AG10803 (cell line): ENCODE data around the gene RGS7.
"Not testable (repeated sequence)": the region's sequence is repeated elsewhere in the genome, so short reads cannot be mapped to it uniquely, and the experiment has no call there.

Experiments used
- DNase-seq: peaks from one replicate; pipeline ENCODE4 v3.0.0; 2010; ENCODE audit warnings: low read depth
- H3K4me3 ChIP-seq: 2 replicates; pipeline ENCODE4 v1.5.1; 2011; ENCODE audit warnings: mild to moderate bottlenecking, low read length, control low read depth
- TF ChIP-seq, protein P1 (sequence below): conservative IDR thresholded peaks from 2 replicates; pipeline ENCODE4 v1.5.1; 2011; ENCODE audit warnings: mild to moderate bottlenecking, low read length, control low read depth, inconsistent platforms

The RGS7 gene

DNA sequence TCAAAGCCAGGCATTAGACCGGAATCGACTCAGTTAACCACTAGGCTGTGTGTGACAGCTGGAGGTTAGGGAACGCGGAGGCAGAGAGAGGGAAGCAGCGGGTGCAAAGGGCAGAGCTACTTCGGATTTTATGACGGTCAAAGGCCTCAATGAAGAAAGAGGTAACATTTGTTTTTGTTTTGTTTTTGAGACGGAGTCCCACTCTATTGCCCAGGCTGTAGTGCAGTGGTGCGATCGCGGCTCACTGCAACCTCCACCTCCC lies 468.3 kb downstream of the RGS7 start:
- no peak overlapping the region for H3K4me3 ChIP-seq
- no peak for DNase-seq
- TF ChIP-seq, protein P1, sequence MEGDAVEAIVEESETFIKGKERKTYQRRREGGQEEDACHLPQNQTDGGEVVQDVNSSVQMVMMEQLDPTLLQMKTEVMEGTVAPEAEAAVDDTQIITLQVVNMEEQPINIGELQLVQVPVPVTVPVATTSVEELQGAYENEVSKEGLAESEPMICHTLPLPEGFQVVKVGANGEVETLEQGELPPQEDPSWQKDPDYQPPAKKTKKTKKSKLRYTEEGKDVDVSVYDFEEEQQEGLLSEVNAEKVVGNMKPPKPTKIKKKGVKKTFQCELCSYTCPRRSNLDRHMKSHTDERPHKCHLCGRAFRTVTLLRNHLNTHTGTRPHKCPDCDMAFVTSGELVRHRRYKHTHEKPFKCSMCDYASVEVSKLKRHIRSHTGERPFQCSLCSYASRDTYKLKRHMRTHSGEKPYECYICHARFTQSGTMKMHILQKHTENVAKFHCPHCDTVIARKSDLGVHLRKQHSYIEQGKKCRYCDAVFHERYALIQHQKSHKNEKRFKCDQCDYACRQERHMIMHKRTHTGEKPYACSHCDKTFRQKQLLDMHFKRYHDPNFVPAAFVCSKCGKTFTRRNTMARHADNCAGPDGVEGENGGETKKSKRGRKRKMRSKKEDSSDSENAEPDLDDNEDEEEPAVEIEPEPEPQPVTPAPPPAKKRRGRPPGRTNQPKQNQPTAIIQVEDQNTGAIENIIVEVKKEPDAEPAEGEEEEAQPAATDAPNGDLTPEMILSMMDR, result no peak

DNA sequence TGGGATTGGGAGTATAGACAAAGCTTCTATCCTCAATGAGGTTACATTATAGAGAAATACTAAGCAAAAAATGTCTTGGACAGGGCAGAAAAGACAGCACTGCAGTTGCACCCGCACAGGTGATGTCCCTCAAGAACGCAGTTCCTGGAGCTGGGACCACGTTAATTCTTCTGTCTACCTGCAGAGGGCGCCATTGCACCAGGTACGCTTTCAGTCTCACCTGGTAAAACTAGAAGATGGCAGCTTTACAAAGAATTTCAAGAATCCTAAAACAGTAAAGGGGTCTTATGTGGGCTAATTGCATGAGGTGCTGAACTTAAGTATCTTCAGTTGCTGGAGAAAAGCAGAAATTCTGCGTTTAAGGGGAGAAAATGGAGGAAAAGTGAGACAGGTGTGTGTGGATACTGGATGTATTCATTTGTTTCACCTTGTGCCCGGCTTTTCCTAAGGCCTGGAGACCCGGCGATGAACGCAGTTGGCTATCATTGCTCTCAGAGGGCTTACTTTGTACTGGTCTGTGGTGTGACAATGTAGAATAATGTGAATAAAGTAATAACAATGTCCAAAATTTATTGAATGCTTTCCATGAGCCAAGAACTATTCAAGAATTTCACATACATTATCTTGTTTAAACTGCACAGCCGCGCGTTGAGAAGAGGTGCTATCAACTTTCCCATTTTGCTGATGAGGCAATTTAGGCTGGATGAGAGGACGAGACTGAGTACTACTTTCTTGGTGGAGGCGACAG lies 468.8 kb downstream of the RGS7 start:
- no peak for DNase-seq
- TF ChIP-seq, protein P1, result peak; percentile 63

DNA sequence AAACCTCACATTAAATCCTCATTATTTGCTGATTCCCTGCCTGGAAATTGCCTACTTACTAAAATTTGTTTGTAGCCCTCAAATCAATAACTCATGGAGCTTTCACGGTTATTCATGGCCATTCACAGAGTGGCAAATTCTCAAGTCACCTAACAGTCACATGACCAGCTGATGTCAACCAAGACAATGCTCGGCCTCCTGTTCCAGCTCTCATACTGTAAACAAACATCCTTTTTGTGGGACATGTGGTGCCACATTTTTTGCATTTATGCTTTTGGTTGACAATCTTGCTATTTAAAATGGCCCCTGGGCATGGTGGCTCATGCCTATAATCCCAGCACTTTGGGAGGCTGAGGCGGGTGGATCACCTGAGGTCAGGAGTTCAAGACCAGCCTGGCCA lies 473.5 kb downstream of the RGS7 start:
- TF ChIP-seq, protein P1, result no peak
- DNase-seq, result no peak

More for the DNA sequence above, 468.8 kb downstream of the RGS7 start:
- H3K4me3 ChIP-seq, result no peak overlapping the region

DNA sequence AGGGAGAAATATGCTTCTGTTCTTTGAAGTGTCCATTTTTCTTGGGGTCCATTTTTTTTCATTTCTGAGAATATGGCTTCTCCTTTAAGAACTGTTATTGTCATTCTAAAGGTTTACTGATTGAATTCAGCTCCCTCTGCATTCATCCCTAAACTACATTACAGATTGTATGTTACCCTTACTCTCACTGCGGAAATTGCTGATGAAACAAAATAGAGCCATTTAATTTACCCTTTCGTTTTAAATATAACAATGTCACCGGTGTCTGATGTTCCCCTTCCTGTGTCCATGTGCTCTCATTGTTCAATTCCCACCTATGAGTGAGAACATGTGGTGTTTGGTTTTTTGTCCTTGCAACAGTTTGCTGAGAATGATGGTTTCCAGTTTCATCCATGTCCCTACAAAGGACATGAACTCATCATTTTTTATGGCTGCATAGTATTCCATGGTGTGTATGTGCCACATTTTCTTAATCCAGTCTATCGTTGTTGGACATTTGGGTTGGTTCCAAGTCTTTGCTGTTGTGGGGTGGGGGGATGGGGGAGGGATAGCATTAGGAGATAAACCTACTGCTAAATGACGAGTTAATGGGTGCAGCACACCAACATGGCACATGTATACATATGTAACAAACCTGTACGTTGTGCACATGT lies 474.2 kb downstream of the RGS7 start:
- H3K4me3 ChIP-seq, DNase-seq: not testable (repeated sequence)

More for the DNA sequence above, 473.5 kb downstream of the RGS7 start:
- H3K4me3 ChIP-seq, result no peak overlapping the region

DNA sequence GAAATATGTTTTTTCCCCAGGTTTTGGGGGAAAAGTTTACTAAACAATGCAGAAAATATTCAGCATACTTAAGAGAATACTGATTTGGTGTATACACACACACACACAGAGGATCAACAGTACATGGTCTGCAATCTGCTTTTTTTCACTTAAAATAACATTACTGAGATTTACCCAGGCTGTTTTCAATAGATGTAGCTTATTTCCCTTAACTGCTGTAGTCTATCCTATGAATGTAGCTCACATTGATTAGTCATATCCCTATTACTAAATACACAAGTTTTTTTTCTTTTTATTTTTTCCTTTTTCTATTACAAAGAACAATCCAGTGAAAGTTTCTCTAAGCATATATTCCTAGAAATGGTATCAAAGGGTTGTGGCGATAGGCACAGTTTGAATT lies 478.4 kb downstream of the RGS7 start:
- TF ChIP-seq, protein P1, result no peak
- no peak for DNase-seq
- no peak overlapping the region for H3K4me3 ChIP-seq

DNA sequence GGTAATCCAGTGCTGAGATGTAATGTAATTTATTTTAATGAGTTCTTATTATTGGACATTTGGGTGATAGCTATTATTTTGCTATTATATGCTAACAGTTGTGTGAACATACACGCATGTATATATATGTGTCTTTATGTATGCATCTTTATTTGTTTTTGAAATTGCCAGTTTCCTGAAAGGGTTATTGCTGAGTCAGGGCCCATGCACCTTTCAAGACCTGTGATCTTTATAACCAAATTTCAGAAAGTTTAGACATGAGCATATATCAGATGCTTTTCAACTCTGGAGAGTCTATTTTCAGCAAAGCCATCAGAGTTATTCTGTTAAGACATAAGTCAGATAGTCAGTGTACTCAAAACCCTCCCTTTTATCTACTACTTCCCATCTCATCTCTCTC lies 479.4 kb downstream of the RGS7 start:
- DNase-seq, result no peak
- H3K4me3 ChIP-seq, result no peak overlapping the region
- TF ChIP-seq, protein P1, result no peak

DNA sequence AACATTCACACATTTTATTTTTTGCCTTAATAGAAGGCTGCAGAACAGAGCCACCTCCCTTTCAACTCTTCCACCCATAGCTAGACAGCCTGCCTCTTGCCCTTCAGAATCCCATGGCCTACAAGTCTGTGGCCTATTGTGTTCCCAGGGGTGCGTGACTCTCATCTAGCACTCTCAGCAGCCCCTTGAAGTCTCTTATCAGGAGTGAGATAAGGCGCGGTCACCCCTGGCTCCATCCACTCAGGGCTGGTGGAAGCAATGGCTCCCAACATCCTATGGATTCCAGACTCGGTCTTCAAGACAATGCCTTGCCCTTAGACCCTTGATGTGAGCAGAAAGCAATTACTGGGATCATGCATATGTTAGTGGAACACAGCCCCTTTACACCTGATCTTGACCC lies 480.9 kb downstream of the RGS7 start:
- no peak overlapping the region for H3K4me3 ChIP-seq
- TF ChIP-seq, protein P1, result no peak
- DNase-seq, result no peak

DNA sequence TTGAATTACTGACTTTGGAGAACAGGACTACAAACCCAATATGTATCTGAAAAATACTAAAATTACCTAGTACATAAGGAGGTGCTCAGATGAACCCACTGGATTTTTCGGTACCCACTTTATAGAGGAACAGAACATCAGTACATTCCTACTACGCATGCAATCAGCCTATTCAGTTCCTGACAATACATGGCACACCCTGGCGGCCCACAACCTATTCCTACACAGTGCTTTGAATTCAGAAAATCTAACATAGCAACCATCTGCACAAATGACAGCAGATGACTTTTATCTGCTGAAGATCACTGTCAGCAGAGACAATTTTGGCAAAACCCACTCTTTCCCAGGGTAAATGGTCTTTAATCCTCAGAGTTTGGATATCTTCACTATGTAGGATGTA lies 487.9 kb downstream of the RGS7 start:
- TF ChIP-seq, protein P1, result no peak
- no peak overlapping the region for H3K4me3 ChIP-seq
- DNase-seq, result no peak
